GM12878 (cell line): ENCODE data around the gene CACNA1I. TPM values are rescaled to one million over a fixed set of nuclear protein-coding genes. Genes with fewer than 3 reads are reported as not detected.
A peak's percentile ranks its signal among the peaks of the same experiment; 100 is the strongest.

Source experiments
- ASH2L ChIP-seq: fragments of 300-600, 200-600 bp; sonication (generic); IDR thresholded peaks from 2 replicates; pipeline ENCODE4 v1.6.1; 2017; ENCODE audit warnings: low read depth, mild to moderate bottlenecking, borderline replicate concordance
- BACH1 ChIP-seq: fragments of 450-650 bp; IDR thresholded peaks from 2 replicates; pipeline ENCODE4 v1.6.1; 2017; ENCODE audit warnings: mild to moderate bottlenecking, borderline replicate concordance
- BCL3 ChIP-seq: IDR thresholded peaks from 2 replicates; pipeline ENCODE4 v1.6.1; 2011; ENCODE audit warnings: borderline replicate concordance, low read depth, mild to moderate bottlenecking, moderate library complexity, low read length; ENCODE audit not compliant: insufficient read depth, poor library complexity, severe bottlenecking
- BHLHE40 ChIP-seq, 2 experiments: fragments of 450-650 bp in 1 of 2; IDR thresholded peaks; 2 replicates each; pipeline ENCODE4 v1.6.1; 2011 to 2017; ENCODE audit warnings: low read depth in 2 of 2, borderline replicate concordance in 1 of 2, improper control_type of control experiment in 1 of 2, low read length in 1 of 2, mild to moderate bottlenecking in 1 of 2
- EZH2 ChIP-seq: IDR thresholded peaks from 2 replicates; pipeline ENCODE4 v1.6.1; 2012; ENCODE audit warnings: low read depth, mild to moderate bottlenecking, control low read depth, inconsistent platforms, low read length, borderline replicate concordance; ENCODE audit not compliant: control insufficient read depth
- GATAD2B ChIP-seq: fragments of 450-650 bp; conservative IDR thresholded peaks from 2 replicates; pipeline ENCODE4 v1.6.1; 2017; ENCODE audit warnings: low read depth, mild to moderate bottlenecking, moderate library complexity
- HCFC1 ChIP-seq: fragments of 150-350 bp; IDR thresholded peaks from 2 replicates; pipeline ENCODE4 v1.6.1; 2014; ENCODE audit warnings: low read length
- HDAC2 ChIP-seq: fragments of 200-600 bp; sonication (generic); IDR thresholded peaks from 2 replicates; pipeline ENCODE4 v1.6.1; 2017
- LARP7 ChIP-seq: fragments of 450-650 bp; IDR thresholded peaks from 2 replicates; pipeline ENCODE4 v1.6.1; 2017; ENCODE audit warnings: mild to moderate bottlenecking
- MEF2A ChIP-seq: IDR thresholded peaks from 2 replicates; pipeline ENCODE4 v1.6.1; 2011; ENCODE audit warnings: low read depth, mild to moderate bottlenecking, low read length, moderate library complexity; ENCODE audit not compliant: insufficient read depth
- NR2C2 ChIP-seq: IDR thresholded peaks from 2 replicates; pipeline ENCODE4 v1.6.1; 2011; ENCODE audit warnings: borderline replicate concordance, low read depth; ENCODE audit not compliant: control insufficient read depth, insufficient read length
- PAX5 ChIP-seq: IDR thresholded peaks from 2 replicates; pipeline ENCODE4 v1.6.1; 2011; ENCODE audit warnings: low read depth, low read length, borderline replicate concordance
- PAX8 ChIP-seq: fragments of 450-650 bp; IDR thresholded peaks from 2 replicates; pipeline ENCODE4 v1.6.1; 2017; ENCODE audit warnings: mild to moderate bottlenecking, moderate library complexity
- RAD21 ChIP-seq: IDR thresholded peaks from 2 replicates; pipeline ENCODE4 v1.6.1; 2011; ENCODE audit warnings: mild to moderate bottlenecking, low read depth, low read length, moderate library complexity; ENCODE audit not compliant: insufficient read depth
- RELA ChIP-seq: fragments of 450-650 bp; IDR thresholded peaks from 2 replicates; pipeline ENCODE4 v1.8.0; 2014; ENCODE audit warnings: borderline replicate concordance; ENCODE audit not compliant: partially characterized antibody
- RFX5 ChIP-seq: IDR thresholded peaks from 2 replicates; pipeline ENCODE4 v1.6.1; 2011; ENCODE audit warnings: low read depth, low read length, improper control_type of control experiment
- SRF ChIP-seq, 2 experiments: IDR thresholded peaks; 2 replicates each; pipeline ENCODE4 v1.6.1; 2011; ENCODE audit warnings: low read depth in 2 of 2, low read length in 2 of 2, mild to moderate bottlenecking in 1 of 2, moderate library complexity in 1 of 2
- TCF12 ChIP-seq: IDR thresholded peaks from 2 replicates; pipeline ENCODE4 v1.6.1; 2011; ENCODE audit warnings: low read depth, mild to moderate bottlenecking, low read length
- TCF7 ChIP-seq: IDR thresholded peaks from 2 replicates; pipeline ENCODE4 v1.6.1; 2014; ENCODE audit warnings: antibody characterized with exemption, borderline replicate concordance
- ZBTB4 ChIP-seq: fragments of 450-650 bp; formaldehyde crosslinking; IDR thresholded peaks from 2 replicates; pipeline ENCODE4 v1.4.0; 2022; ENCODE audit warnings: mild to moderate bottlenecking, moderate library complexity
- ZNF592 ChIP-seq: fragments of 450-650 bp; IDR thresholded peaks from 2 replicates; pipeline ENCODE4 v1.6.1; 2017; ENCODE audit warnings: mild to moderate bottlenecking, moderate library complexity
- ZNF622 ChIP-seq: fragments of 450-650 bp; IDR thresholded peaks from 2 replicates; pipeline ENCODE4 v1.6.1; 2017; ENCODE audit warnings: mild to moderate bottlenecking, inconsistent platforms
- polyA plus RNA-seq, 11 experiments: library from polyadenylated mRNA; depleted of rRNA in 4 of 11; unstranded in 6 of 11; stranded (reverse) in 5 of 11; fragments of >200 nt; fragmentation: Nextera tagmentation in 4 of 11; fragmentation: Illumina TruSeq in 1 of 11; extraction: Ambion mirVana in 4 of 11; extraction: Trizol in 1 of 11; gene quantifications; 1 replicate in 1 of 11; 2 replicates in 10 of 11; pipeline versions ENCODE4 v1.2.1 to v1.2.3, GENCODE V29; 2011 to 2016; ENCODE audit warnings: inconsistent platforms in 2 of 11, missing spikeins in 2 of 11, low read depth in 1 of 11
- total RNA-seq, 4 experiments: library from RNA; depleted of rRNA in 3 of 4; stranded (reverse); fragments of >200 nt in 3 of 4; fragmentation: Illumina TruSeq in 1 of 4; extraction: Trizol in 1 of 4; gene quantifications; 2 replicates each; pipeline versions ENCODE4 v1.2.1 to v1.2.3, GENCODE V29; 2013 to 2021

CACNA1I gene
- total and polyA plus RNA-seq, 10 of the 15 experiments (the other 5 are each of a cell fraction or from before 2014, with no cell fraction given), result 0.01 to 0.03 TPM; not detected in 8

- TF ChIP-seq ZNF592 (no peak), LARP7 (0 out of 2 replicates have a peak, but pooled peaks have one; percentile 20), ASH2L (no peak), BACH1 (no peak; the same call in 1 of the 2 replicates), BCL3 (no peak), TCF7 (no peak), ZNF622 (no peak), PAX8 (no peak), ZBTB4 (CRISPR knock-in tag) (no peak), RFX5 (no peak), HDAC2 (no peak), BHLHE40 (IDR thresholded peaks at IDR 0.05; ENCODE audit: borderline replicate concordance in 1 of 2, low read depth in 2 of 2, low read length in 1 of 2) (peak; percentile 40 to 50; a peak in 2 of 4 replicates), GATAD2B (peak; percentile 53), RELA (peak; percentile 34), RAD21 (peak; percentile 87), NR2C2 (no peak), MEF2A (no peak), PAX5 (no peak), HCFC1 (no peak), SRF (IDR thresholded peaks at IDR 0.05; ENCODE audit: low read depth in 2 of 2, low read length in 2 of 2) (no peak), TCF12 (no peak), EZH2 (no peak)
These were observed 35.8 kb upstream of the CACNA1I start (continued) for GRCh38 chr22:39534591-39535356.
